Activated naive CD8-positive, alpha-beta T cell treated with anti-CD3 and anti-CD28 coated beads for 36 hours (primary cell): ENCODE data around the gene UNCX. TPM values are rescaled to one million over a fixed set of nuclear protein-coding genes. Genes with fewer than 3 reads are reported as not detected.

Experiments used
- DNase-seq: peaks from one replicate; pipeline ENCODE4 v3.0.0; 2021
- H3K27ac Mint-ChIP-seq: one replicate; pipeline ENCODE4 v1.8.0; 2022; ENCODE audit warnings: mild to moderate bottlenecking, moderate library complexity, mixed read lengths
- H3K27me3 Mint-ChIP-seq: one replicate; pipeline ENCODE4 v1.8.0; 2022; ENCODE audit warnings: mild to moderate bottlenecking, mixed read lengths
- H3K36me3 Mint-ChIP-seq: one replicate; pipeline ENCODE4 v1.8.0; 2021; ENCODE audit warnings: mild to moderate bottlenecking, mixed read lengths
- H3K4me1 Mint-ChIP-seq: one replicate; pipeline ENCODE4 v1.8.0; 2021; ENCODE audit warnings: mixed read lengths
- H3K4me3 Mint-ChIP-seq: one replicate; pipeline ENCODE4 v1.8.0; 2022; ENCODE audit warnings: mild to moderate bottlenecking, moderate library complexity, mixed read lengths
- H3K9me3 Mint-ChIP-seq: one replicate; pipeline ENCODE4 v1.8.0; 2022; ENCODE audit warnings: mixed read lengths
- total RNA-seq, 2 experiments: library from RNA; stranded (reverse); gene quantifications; one replicate each; pipeline ENCODE4 v1.2.3, GENCODE V29; 2021

UNCX gene
- total RNA-seq, 2 experiments from 2014 or later, result not detected

DNA sequence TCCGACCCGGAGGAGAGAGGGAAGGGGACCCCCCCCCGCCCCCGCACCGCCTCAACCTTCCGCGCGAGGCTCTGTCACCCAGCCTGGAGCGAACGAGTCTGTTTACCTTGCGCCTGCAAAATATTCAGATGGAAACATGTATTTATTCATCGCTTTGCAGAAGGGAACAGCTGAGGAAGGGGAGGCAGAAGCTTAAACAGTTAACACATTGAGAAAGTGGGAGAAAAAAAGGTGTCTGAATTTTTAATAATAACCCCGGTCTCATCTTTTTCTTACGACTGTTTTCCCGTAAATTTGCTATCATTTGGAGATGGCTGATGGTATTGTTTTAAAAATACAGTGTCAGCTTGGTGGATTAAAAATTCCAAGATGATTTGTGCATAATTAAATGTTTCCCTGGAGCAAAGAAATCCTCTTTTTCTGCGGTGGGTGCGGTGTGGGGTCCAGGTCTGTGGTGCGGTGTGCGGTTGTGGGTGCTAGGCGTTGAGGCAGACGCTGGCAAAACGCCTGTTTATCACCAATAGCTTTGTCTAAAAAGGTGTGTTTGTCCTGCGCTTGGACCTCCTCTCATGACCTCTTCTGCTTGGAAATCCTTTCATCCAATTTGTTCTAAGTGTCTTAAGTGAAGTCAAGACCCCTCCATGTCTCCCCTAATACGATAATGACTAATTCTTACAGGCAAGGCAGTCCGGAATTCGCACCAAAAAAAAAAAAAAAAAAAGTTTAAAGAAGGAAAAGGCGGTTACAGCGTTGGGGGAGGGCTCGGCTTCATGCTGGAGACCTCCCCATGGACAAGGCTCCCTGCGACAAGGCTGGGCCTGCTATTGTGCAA lies 1.6 kb downstream of the UNCX start:
- Mint-ChIP-seq H3K9me3 (no peaks in the 10 kb centered on the region), H3K27me3 (peaks cover 76% of the 10 kb centered on the region), H3K4me1 (peaks cover 22% of the 10 kb centered on the region), H3K27ac (peak overlapping the region; percentile 66), H3K4me3 (peak overlapping the region; percentile 7), H3K36me3 (peaks cover 2% of the 10 kb centered on the region)
- DNase-seq, result no peak

DNA sequence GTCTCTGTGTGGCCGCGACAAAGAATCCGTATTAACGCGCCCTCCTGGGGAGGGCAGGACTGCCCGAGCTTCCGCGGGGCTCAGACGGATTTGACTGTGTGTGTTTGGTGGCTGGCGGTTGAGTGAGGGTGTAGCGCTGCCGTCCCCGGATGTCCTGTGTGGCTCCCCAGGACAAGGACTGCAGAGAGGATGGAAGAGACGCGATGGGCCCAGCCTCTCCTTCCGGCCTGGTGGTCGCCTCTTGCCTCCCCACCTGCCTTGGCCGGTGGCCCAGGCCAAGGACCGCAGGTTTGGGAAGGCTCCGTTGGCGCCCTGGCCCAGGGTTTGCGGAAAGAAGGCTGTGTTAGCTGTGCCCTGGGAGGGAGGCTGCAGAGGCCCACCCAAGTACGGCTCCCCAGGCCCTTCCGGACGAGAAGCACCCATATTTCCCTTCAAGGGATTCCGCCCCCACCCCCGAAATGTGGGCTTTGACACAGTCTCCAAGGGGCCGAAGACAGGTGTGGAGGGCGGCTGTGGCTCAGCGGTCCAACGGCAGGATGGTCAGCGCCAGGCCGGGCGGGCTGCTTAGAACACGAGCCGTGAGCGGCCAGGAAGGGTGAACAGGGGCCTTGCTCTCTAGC lies 2.3 kb downstream of the UNCX start:
- H3K36me3 Mint-ChIP-seq, result peaks cover 2% of the 10 kb centered on the region
- H3K9me3 Mint-ChIP-seq, result no peaks in the 10 kb centered on the region
- no peak for DNase-seq
- peaks cover 21% of the 10 kb centered on the region for H3K4me1 Mint-ChIP-seq
- H3K4me3 Mint-ChIP-seq, result peak overlapping the region; percentile 43
- peak overlapping the region; percentile 20 for H3K27ac Mint-ChIP-seq
- peaks cover 81% of the 10 kb centered on the region for H3K27me3 Mint-ChIP-seq

DNA sequence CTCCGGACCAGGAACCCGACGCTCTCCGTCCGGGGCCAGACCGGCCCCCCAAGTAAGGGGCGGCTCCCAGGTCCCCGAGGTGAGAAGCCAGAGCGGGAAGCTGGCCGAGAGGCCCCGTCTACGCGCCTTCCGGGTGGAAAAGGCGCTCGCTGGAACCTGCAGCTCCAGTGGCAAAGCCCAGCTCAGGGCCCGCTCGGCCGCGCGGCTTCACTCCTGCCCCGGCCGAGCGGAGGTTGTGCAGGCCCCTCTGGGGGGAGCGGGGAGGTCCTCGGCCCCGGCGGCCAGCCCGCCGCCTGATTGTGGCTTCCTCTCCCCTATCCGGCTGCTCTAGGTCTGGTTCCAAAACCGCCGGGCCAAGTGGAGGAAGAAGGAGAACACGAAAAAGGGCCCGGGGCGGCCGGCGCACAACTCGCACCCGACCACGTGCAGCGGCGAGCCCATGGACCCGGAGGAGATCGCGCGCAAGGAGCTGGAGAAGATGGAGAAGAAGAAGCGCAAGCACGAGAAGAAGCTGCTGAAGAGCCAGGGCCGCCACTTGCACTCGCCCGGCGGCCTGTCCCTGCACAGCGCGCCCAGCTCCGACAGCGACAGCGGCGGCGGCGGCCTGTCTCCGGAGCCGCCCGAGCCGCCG lies 2.9 kb downstream of the UNCX start:
- Mint-ChIP-seq H3K27me3 (peaks cover 82% of the 10 kb centered on the region), H3K4me1 (peaks cover 21% of the 10 kb centered on the region), H3K9me3 (no peaks in the 10 kb centered on the region), H3K4me3 (no peak overlapping the region), H3K27ac (peak overlapping the region; percentile 81), H3K36me3 (peaks cover 2% of the 10 kb centered on the region)
- DNase-seq, result no peak

DNA sequence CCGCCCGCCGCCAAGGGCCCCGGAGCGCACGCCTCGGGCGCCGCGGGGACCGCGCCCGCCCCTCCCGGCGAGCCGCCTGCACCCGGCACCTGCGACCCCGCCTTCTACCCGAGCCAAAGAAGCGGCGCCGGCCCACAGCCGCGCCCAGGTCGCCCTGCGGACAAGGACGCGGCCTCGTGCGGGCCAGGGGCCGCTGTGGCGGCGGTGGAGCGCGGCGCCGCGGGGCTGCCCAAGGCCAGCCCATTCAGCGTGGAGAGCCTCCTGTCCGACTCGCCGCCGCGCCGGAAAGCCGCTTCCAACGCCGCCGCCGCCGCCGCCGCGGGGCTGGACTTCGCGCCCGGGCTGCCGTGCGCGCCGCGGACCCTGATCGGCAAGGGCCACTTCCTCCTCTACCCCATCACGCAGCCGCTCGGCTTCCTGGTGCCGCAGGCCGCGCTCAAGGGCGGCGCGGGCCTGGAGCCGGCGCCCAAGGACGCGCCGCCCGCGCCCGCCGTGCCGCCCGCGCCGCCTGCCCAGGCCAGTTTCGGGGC lies 3.5 kb downstream of the UNCX start:
- Mint-ChIP-seq H3K27ac (no peak overlapping the region), H3K4me1 (peaks cover 21% of the 10 kb centered on the region), H3K36me3 (peaks cover 2% of the 10 kb centered on the region), H3K27me3 (peaks cover 80% of the 10 kb centered on the region), H3K4me3 (no peak overlapping the region), H3K9me3 (no peaks in the 10 kb centered on the region)
- no peak for DNase-seq

DNA sequence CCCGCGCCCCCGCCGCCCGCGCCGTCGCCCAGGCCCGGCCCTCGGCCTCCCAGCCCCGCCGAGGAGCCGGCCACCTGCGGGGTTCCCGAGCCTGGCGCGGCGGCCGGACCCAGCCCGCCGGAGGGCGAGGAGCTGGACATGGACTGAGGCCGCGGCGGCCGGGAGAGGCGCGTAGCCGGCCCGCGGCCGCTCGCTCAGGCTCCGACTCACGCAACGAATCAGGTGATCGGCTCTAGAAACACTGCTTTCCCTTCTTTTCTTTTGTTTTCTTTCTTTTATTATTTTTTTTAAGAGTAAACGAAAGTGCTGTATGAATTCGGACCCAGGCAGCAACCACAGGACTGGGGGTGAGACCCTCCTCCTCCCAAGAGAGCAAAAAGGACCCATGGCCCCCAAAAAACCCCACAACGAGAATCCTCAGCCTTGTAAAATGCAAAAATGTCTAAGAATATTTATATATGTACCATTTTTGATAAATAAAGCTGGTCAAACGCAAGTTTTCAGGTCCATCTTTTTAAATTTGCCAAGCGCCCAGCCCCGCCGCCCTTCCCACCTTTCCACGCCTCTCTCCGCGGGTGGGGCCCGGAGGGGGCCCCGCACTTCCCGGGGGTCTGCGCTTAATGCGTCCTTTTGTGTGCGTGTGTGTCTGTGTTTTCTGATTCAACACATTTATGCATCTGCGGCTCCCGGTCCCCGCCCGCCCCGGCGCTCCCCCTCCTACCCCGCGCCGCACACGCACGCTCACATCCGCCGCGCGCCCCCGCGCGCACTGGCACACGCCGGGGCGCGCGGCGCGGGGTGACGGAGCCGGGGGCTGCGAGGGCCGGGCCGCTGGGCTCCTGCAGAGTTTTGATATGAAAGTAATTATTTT lies 4.4 kb downstream of the UNCX start:
- Mint-ChIP-seq H3K9me3 (no peaks in the 10 kb centered on the region), H3K4me3 (no peak overlapping the region), H3K36me3 (peaks cover 2% of the 10 kb centered on the region), H3K27ac (no peak overlapping the region), H3K4me1 (peaks cover 18% of the 10 kb centered on the region), H3K27me3 (peaks cover 76% of the 10 kb centered on the region)
- no peak for DNase-seq

DNA sequence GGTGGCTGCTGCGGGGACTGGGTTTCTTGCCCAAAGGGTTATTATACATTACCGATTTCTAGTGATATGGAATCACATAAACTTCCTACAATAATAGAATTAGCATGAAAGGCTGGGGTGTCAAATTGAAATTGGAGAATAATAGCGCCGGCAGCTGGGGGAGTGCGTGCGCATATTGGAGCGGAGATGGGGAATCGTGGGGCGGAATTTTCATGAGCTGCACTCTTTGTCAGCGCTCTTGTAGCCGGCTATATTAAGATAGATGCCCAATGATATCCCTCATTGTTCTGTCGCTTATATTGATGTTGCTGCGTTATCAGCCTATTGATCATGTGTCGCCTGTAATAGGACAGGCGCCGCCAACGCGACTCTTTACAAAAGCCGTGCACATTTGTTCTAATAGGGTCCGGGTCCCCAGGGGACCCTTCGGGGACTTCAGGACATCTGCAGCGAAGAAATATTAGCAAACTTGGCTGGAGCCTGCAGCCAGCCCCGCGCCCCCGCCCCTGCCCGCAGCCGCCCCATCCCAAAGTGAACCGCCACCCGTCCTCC lies 5.1 kb downstream of the UNCX start:
- Mint-ChIP-seq H3K4me3 (no peak overlapping the region), H3K4me1 (peaks cover 15% of the 10 kb centered on the region), H3K27ac (peak overlapping the region; percentile 44), H3K27me3 (peaks cover 72% of the 10 kb centered on the region), H3K9me3 (no peaks in the 10 kb centered on the region), H3K36me3 (peaks cover 2% of the 10 kb centered on the region)
- no peak for DNase-seq

DNA sequence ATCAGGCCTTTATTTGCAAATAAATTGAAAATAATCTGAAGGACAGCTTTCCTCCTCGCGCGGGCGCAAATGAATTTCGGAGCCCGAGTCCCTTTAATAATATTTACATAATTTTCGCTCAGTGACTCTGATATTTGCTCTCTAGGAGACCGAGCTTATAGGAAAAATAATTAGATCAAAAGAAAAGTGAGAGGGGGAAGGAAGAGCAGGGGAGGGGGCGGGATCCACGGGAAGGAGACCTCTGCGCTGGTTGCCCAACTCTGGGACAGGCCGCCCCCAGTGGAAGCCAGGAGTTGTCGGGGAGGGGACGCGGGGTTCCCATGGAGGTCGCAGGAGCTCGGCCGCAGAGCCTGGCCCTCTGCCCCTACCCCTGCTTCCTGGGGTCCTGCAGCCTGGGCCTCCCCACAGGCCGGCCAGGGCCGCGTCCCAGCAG lies 5.8 kb downstream of the UNCX start:
- H3K4me1 Mint-ChIP-seq, result peaks cover 15% of the 10 kb centered on the region
- no peak overlapping the region for H3K27ac Mint-ChIP-seq
- no peak overlapping the region for H3K4me3 Mint-ChIP-seq
- H3K27me3 Mint-ChIP-seq, result peaks cover 78% of the 10 kb centered on the region
- peaks cover 2% of the 10 kb centered on the region for H3K36me3 Mint-ChIP-seq
- DNase-seq, result no peak
- H3K9me3 Mint-ChIP-seq, result no peaks in the 10 kb centered on the region

DNA sequence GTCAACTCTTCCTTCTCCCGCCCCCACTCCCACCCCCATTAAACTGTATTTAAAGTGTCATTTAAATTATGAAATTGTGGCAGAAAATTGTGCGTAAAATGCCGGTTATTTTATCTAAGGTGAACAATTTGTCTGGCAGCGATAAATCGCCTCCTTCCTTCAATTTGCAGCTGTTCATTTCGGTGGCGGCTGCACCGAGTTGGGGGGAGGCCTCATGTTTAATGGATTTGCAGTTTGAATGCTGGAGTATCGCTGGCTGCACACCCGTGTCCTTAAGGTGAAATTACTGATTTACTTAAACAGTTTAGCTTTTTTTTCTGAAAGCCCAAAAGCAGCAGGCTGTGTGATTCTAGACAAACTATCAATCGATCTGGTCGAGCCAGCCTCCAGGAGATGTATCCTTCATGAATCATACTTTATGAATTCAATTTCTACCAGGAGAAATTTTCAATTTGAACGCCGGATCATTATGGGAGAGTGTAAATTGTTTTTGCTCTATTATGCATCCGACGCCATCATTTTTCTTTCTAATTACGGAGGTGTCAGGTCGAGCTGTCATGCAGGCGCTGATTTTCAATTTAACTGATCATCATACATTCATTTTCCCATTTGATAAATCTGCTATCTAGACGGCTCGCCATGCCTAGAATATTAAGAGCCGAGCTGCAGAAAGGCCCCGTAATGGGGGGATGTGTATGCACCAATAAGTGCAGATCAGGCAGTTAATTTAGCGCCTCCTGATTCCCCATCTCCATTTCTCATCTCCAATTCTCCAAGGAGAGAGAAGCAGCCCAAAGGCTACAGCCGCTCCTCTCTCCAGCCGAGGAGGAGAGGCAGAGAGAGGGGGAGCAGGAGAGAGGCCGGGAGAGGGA lies 6.5 kb downstream of the UNCX start:
- no peaks in the 10 kb centered on the region for H3K9me3 Mint-ChIP-seq
- H3K27me3 Mint-ChIP-seq, result peaks cover 78% of the 10 kb centered on the region
- no peak overlapping the region for H3K27ac Mint-ChIP-seq
- DNase-seq, result no peak
- H3K4me1 Mint-ChIP-seq, result peaks cover 13% of the 10 kb centered on the region
- H3K36me3 Mint-ChIP-seq, result peaks cover 2% of the 10 kb centered on the region
- H3K4me3 Mint-ChIP-seq, result no peak overlapping the region

DNA sequence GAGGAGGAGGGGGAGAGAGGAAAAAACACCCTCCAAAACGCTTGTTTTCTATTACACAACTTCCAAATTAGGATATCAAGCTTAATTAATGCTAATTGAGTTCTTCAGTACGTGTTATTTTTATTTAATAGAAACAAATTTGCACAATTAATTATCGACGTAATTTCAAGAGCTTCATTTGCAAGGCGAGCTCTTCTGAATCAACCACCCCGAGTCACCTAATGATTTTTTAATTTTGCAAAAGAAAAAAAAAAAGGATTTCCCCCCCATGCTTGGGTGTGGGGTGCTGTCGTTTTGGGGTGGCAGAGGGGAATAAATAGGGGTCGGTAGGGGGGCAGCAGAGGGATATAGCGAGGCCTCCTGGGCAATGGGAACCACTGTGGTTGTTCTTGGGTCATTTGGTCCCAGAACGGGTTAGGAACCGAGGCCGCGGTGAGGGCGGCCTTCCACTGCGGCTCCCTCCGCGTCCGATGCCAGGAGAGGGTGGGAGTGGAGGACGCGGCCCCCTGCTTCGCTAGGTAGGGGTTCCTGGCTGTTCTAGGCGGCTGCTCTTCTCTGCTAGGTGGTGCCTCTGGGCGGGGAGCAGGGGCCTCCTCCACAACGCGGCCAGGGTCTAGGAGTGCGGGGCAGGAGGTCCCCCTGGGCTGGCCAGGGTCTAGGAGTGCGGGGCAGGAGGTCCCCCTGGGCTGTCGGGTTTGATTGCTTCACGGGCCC lies 7.3 kb downstream of the UNCX start:
- H3K9me3 Mint-ChIP-seq, result no peaks in the 10 kb centered on the region
- no peak overlapping the region for H3K27ac Mint-ChIP-seq

DNA sequence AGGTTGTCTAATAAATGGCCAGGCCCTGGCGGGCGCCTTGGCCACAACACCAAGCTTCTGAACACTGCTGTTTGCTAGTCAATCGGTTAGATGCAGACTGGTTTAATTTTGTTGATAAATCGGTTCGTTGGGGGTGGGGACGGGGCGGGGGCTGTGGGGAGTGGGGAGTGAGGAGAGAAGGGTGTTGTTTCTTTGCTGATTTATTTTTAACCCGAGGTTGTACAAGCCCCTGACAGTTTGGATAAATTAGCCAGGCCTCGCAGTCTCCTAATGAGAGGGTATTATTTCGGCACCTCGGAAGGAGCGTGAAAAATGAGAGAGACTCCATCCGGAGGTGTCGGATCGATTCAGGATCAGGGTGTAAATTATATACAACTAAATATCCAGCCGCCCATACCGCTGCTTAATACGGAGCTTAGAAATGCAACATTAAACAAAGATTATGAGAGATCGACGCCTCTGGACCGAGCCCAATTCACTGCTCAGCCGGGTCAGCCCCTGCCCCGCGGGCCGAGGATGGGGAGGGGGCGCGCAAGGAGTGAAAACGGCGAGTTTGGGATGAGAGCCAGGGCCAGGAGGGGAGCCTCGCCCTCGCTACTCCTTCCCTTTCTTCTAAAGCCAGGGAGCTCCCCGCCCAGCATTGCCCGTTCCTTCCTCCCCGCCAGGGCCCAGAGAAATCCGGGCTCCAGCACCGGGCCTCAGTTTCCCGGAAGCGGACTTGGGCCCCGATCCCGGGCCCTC lies 8.0 kb downstream of the UNCX start:
- Mint-ChIP-seq H3K27ac (no peak overlapping the region), H3K4me3 (no peak overlapping the region)

More for the DNA sequence above, 7.3 kb downstream of the UNCX start:
- H3K36me3 Mint-ChIP-seq, result peaks cover 2% of the 10 kb centered on the region
- no peak overlapping the region for H3K4me3 Mint-ChIP-seq
- peaks cover 9% of the 10 kb centered on the region for H3K4me1 Mint-ChIP-seq
- peaks cover 78% of the 10 kb centered on the region for H3K27me3 Mint-ChIP-seq
- no peak for DNase-seq

DNA sequence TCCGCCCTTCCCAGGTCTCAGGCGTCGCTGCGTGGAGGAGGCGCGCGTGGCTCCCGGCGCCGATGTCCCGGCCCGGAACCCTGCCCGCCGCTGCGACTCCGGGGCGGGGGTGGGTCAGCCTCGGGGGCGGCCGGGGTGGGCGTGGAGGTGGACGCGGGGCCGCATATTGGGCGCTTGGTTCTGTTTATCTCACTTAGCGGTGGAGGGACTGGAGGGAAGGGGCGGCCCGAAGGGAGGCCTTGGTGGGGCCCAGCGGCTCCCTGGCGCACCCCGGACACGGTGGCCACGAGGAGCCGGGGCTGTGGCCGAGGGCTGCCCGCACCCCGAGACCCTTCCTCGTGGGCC lies 8.6 kb downstream of the UNCX start:
- Mint-ChIP-seq H3K27me3 (peaks cover 83% of the 10 kb centered on the region), H3K4me3 (no peak overlapping the region), H3K4me1 (peaks cover 9% of the 10 kb centered on the region), H3K27ac (no peak overlapping the region), H3K36me3 (no peaks in the 10 kb centered on the region), H3K9me3 (no peaks in the 10 kb centered on the region)
- DNase-seq, result no peak

More for the DNA sequence above, 8.0 kb downstream of the UNCX start:
- Mint-ChIP-seq H3K36me3 (peaks cover under 1% of the 10 kb centered on the region), H3K27me3 (peaks cover 80% of the 10 kb centered on the region), H3K4me1 (peaks cover 9% of the 10 kb centered on the region), H3K9me3 (no peaks in the 10 kb centered on the region)
- DNase-seq, result no peak

DNA sequence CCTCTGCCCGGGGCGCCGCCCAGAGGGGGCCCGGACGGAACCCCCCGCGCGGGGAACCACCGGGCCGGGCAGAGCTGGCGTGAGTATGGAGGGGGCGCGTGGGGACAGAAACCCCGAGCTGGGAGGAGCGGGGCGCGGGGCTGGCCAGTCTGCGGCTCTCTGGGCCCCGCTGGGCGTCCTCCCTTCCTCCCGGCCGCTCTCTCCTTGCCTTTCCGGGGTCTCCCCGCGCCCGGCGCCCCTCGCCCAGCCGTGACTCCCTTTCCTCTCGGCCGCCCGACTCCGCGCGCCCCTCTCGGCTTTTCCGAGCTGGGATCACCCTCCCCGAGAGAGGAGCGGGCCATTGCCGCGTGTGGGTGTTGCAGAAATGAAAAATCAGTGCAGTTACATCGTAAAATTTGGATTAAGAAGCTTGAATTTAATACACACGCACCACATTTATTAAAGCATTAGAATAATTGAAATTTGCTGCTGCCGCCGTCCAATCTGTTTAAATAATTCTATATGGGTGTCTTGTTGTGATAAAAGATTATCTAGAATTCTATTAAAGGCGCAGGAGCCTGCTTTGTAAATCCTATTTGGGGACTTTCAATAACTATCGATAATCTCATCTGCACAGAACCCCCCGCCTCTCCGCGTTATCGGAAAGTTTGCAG lies 9.1 kb downstream of the UNCX start:
- peaks cover 10% of the 10 kb centered on the region for H3K4me1 Mint-ChIP-seq
- no peak overlapping the region for H3K4me3 Mint-ChIP-seq
- peaks cover 88% of the 10 kb centered on the region for H3K27me3 Mint-ChIP-seq
- H3K27ac Mint-ChIP-seq, result no peak overlapping the region
- H3K9me3 Mint-ChIP-seq, result no peaks in the 10 kb centered on the region
- no peaks in the 10 kb centered on the region for H3K36me3 Mint-ChIP-seq
- DNase-seq, result no peak
